ENCODE measurements around the gene IFITM5.

- TF ChIP-seq POLR2A (IDR thresholded peaks at IDR 0.05) (no peak), CTCF (IDR thresholded peaks at IDR 0.05) (no peak)
These were observed 49.1 kb downstream of the IFITM5 start for GRCh38 chr11:250274-250673.

Measured in thyroid gland (tissue), 4 donors.